Peyer's patch (tissue), 4 donors: ENCODE data around the gene SPEM1. TPM values are rescaled to one million over a fixed set of nuclear protein-coding genes. Genes with fewer than 3 reads are reported as not detected.

Experiments
- DNase-seq, 3 donors: peaks; one replicate each; pipeline ENCODE4 v3.0.0-alpha.2; 2017 to 2019
- H3K27ac ChIP-seq, 4 donors: fragments of 200-600 bp; sonication (generic); one replicate each; pipeline ENCODE4 v1.5.1; 2016 to 2019
- H3K27me3 ChIP-seq, 2 donors: fragments of 200-600 bp; sonication (generic); one replicate each; pipeline ENCODE4 v1.5.1; 2019
- H3K36me3 ChIP-seq, 3 donors: fragments of 200-600 bp; sonication (generic); one replicate each; pipeline ENCODE4 v1.5.1; 2016 to 2019
- H3K4me1 ChIP-seq, 4 donors: fragments of 200-600 bp; sonication (generic); one replicate each; pipeline ENCODE4 v1.5.1; 2016 to 2019
- H3K4me3 ChIP-seq, 4 donors: fragments of 200-600 bp; sonication (generic); 1 replicate in 3 of 4; 2 replicates in 1 of 4; pipeline ENCODE4 v1.5.1; 2016 to 2019; ENCODE audit warnings: mild to moderate bottlenecking in 1 of 4
- H3K9me3 ChIP-seq, 4 donors: fragments of 200-600 bp; sonication (generic); one replicate each; pipeline ENCODE4 v1.5.1; 2016 to 2019; ENCODE audit warnings: mild to moderate bottlenecking in 1 of 4
- POLR2A ChIP-seq, 2 donors: fragments of 450-650 bp; IDR thresholded peaks; one replicate each; pipeline ENCODE4 v1.5.1; 2017; ENCODE audit warnings: antibody characterized with exemption in 2 of 2, mild to moderate bottlenecking in 2 of 2, moderate library complexity in 2 of 2
- total RNA-seq, 4 donors: library from RNA; depleted of rRNA; stranded (reverse); fragments of >200 nt; gene quantifications; one replicate each; pipeline ENCODE4 v1.1.0, GENCODE V29; 2016
- TF ChIP-seq, protein P1 (sequence below), 6 experiments: fragments of 450-650 bp in 4 of 6; fragments of 200-600 bp in 2 of 6; sonication (generic) in 1 of 6; IDR thresholded peaks; one replicate each; pipeline ENCODE4 v1.5.1; 2017 to 2019; ENCODE audit warnings: antibody characterized with exemption in 6 of 6, mild to moderate bottlenecking in 3 of 6, moderate library complexity in 1 of 6

Gene SPEM1
- total RNA-seq, 4 donors from 2014 or later: not detected

DNA sequence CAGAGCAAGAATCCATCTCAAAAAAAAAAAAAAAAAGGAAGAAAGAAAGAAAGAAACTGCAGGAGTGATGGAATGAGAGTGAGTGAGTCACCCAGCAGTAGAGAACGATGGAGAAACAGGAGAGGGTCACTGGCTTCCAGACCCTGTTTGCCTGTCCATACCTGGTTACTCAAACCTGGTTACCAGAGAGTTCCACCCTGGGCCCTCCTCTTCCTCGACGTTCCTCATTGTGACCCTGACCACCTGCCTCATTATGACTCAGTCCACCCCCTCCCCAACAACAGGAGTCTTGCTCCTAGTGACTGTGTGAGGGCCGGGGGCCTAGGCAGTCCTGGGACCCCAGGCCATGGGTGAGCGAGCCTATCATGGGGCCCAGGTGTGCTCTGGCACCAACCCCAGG, 8.4 kb downstream of the SPEM1 start, which contains the start of gene SPEM3:
TSS of gene SPEM3 (plus strand) at position 301 of the 400 bp plus-strand sequence. CDS start at position 347, 46 bp downstream.
- H3K9me3 ChIP-seq: no peaks in the 10 kb centered on the region
- no peaks in the 10 kb centered on the region for H3K4me1 ChIP-seq
- H3K27me3 ChIP-seq: no peaks in the 10 kb centered on the region
- no peak for TF ChIP-seq POLR2A (IDR thresholded peaks at IDR 0.05)
- TF ChIP-seq, protein P1, sequence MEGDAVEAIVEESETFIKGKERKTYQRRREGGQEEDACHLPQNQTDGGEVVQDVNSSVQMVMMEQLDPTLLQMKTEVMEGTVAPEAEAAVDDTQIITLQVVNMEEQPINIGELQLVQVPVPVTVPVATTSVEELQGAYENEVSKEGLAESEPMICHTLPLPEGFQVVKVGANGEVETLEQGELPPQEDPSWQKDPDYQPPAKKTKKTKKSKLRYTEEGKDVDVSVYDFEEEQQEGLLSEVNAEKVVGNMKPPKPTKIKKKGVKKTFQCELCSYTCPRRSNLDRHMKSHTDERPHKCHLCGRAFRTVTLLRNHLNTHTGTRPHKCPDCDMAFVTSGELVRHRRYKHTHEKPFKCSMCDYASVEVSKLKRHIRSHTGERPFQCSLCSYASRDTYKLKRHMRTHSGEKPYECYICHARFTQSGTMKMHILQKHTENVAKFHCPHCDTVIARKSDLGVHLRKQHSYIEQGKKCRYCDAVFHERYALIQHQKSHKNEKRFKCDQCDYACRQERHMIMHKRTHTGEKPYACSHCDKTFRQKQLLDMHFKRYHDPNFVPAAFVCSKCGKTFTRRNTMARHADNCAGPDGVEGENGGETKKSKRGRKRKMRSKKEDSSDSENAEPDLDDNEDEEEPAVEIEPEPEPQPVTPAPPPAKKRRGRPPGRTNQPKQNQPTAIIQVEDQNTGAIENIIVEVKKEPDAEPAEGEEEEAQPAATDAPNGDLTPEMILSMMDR (IDR thresholded peaks at IDR 0.05): no peak
- H3K4me3 ChIP-seq: no peak within 1 kb of the TSS
- DNase-seq: no peak
- no peak within 1 kb of the TSS for H3K27ac ChIP-seq
- no peaks in the 10 kb centered on the region for H3K36me3 ChIP-seq

- Histone ChIP-seq H3K27ac (no peak overlapping the region), H3K4me1 (no peaks in the 10 kb centered on the region), H3K27me3 (no peaks in the 10 kb centered on the region), H3K36me3 (no peaks in the 10 kb centered on the region), H3K9me3 (no peaks in the 10 kb centered on the region), H3K4me3 (no peak overlapping the region)
- DNase-seq: no peak
- no peak for TF ChIP-seq POLR2A (IDR thresholded peaks at IDR 0.05)
- TF ChIP-seq, protein P1 (IDR thresholded peaks at IDR 0.05): no peak
Observed at GRCh38 chr17:7429722-7430121, 9.6 kb downstream of the SPEM1 start.

DNA sequence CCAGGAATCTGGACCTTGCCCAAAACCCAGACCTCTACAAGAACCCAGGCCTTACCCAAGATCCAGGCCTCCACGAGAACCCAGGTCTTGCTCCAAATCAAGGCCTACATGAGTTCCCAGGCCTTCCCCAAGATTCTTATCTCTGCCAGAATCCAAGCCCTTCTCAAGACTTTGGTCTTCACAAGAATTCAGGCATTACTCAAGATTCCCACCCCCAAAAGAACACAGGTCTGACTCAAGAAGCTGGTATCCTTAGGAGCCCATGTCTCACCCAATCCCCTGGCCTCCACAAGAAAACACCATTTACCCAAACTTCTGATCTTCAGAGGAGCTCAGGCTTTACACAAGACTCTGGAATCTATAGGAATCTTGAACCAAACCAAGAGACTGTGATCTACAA, 11.1 kb downstream of the SPEM1 start:
- DNase-seq: no peak
- Histone ChIP-seq H3K4me3 (no peak overlapping the region), H3K27ac (no peak overlapping the region), H3K36me3 (no peaks in the 10 kb centered on the region), H3K4me1 (peaks cover 0 to 6% (median 2%) of the 10 kb centered on the region in 4 donors), H3K27me3 (no peaks in the 10 kb centered on the region), H3K9me3 (no peaks in the 10 kb centered on the region)
- TF ChIP-seq, protein P1 (IDR thresholded peaks at IDR 0.05): no peak
- no peak for TF ChIP-seq POLR2A (IDR thresholded peaks at IDR 0.05)

GRCh38 chr17:7432296-7432695, 12.2 kb downstream of the SPEM1 start:
- Histone ChIP-seq H3K27me3 (no peaks in the 10 kb centered on the region), H3K4me1 (peaks cover under 1 to 17% (median 10%) of the 10 kb centered on the region in 4 donors), H3K4me3 (no peak overlapping the region), H3K27ac (no peak overlapping the region), H3K36me3 (no peaks in the 10 kb centered on the region), H3K9me3 (no peaks in the 10 kb centered on the region)
- DNase-seq: no peak
- TF ChIP-seq POLR2A (IDR thresholded peaks at IDR 0.05): no peak
- TF ChIP-seq, protein P1 (IDR thresholded peaks at IDR 0.05): no peak

DNA sequence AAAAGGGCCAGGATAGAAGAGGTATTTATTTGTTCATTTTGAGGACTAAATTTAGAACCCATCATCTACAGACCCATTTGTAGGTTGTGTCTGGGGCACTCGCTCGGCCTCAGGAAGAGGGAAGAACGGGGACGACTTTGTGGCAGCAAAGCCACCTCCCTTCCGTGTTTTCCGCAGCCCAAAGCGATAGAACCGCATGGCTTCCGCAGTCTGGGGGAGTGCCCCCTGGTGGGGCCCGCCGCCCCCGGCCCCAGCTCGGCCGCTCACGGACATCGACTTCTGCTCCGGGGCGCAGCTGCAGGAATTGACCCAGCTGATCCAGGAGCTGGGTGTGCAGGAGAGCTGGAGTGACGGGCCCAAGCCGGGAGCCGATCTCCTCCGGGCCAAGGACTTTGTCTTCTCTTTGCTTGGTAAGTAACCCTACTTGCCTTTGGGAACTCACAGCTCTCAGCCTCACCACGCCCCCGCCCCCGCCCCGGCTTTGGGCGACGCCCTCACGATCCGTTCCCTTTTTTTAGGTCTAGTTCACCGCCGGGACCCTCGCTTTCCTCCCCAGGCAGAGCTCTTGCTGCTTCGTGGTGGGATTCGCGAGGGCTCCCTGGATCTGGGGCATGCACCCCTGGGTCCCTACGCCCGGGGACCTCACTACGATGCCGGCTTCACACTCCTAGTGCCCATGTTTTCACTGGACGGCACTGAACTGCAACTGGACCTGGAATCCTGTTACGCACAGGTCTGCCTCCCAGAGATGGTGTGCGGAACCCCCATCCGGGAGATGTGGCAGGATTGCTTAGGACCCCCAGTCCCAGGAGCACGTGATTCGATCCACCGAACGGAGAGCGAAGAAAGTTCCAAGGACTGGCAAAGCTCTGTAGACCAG, 15.8 kb downstream of the SPEM1 start:
- Histone ChIP-seq H3K27ac (peak overlapping the region; percentile 78 to 88 (median 82)), H3K9me3 (no peaks in the 10 kb centered on the region), H3K36me3 (no peaks in the 10 kb centered on the region), H3K4me1 (peaks cover 8 to 47% (median 30%) of the 10 kb centered on the region in 4 donors), H3K27me3 (peaks cover 0 to 19% of the 10 kb centered on the region in 2 donors), H3K4me3 (peak overlapping the region; percentile 49 to 76 (median 58))
- DNase-seq: peak; percentile 60 to 81 (median 77)
- TF ChIP-seq POLR2A (IDR thresholded peaks at IDR 0.05): no peak
- TF ChIP-seq, protein P1 (IDR thresholded peaks at IDR 0.05): peak; percentile 9 to 51 (median 25)
